ENCODE results near the gene FAM13A.

FAM13A gene

DNA sequence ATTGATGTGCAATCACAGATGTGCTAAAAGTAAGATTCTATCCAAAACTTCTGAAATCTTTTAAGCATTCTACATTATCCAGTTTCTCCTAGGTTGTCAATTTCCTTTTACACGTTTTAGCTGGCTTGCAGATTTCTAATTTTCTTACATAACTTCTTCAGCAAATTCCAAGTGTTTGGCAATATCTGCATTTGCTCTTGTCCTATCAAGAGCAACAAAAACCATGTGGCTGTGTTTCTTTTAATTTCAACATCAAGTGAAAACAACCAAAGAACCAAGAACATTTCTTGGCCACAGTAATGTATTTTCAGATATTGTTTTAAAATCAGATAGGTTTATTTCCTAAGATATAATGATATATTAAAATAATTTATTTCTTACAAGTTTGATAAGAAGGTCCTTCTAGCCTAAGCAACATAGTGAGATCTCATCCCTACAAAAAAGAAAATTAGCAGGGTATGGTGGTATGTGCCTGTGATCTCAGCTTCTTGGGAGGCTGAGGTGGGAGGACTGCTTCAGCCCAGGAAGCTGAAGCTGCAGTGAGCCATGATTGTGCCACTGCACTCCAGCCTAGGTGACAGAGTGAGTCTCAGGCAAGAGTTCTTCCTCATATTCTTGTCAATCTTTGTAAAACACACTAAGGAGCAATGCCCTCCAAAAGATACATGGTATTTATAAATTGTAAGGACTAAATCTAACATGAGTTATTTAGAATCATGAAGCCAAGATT, 228.0 kb downstream of the FAM13A start:
- no peak for DNase-seq

DNA sequence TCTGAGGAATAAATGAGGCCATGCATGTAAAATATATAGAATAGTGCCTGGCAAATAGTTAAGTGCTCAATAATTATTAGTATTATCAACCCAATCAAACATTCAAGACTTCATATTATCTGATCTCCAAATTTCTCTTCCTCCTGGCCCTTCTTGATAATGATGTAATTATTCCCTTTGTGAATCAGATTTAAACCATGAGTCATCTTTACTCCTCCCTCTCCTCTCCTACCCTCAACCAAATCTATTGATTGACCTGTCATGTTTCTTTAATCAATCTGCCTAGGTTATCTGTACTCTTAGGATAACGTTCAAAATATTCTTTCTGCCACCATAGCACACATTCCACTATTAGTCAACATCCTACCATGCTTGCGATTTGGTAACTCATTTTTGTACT, 229.5 kb downstream of the FAM13A start:
- DNase-seq, result no peak

DNA sequence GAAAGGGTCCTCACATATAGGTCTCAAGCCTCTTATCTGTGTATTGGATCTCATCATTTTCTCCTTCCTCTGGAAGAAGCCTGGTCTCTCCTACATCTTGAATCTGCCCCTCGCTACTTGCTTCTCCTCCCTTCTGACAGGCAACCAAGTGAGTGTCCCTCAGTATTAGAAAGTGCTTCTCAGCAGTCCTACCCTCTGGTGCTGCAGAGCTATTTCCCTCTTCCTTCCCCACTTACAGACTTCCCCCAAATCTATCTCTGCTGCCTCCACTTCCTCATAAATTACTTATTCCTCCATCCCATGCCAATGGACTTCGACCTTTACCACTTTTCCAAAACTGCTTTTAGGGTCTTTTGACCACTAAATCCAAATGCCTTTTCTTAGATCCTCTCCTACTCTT, 230.2 kb downstream of the FAM13A start:
- DNase-seq, result no peak

DNA sequence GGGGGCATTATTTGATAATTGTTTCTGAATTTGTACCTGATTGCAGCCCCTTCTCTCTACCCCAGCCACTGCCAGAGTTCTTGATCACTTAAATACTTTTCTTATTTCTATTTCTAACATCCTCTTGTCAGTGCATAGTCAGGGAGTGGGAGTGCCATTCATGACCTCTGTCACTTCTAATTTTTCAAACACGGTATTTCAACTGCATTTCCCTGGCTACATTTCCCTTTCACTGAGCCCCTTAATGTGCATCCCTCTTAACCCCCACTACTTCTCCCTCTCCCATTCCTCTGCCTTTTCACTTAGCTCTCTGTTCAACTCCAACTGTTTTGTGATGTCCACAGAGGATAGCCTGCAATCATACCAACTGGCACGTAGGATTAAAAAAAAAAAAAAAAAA, 231.1 kb downstream of the FAM13A start:
- DNase-seq, result no peak

DNA sequence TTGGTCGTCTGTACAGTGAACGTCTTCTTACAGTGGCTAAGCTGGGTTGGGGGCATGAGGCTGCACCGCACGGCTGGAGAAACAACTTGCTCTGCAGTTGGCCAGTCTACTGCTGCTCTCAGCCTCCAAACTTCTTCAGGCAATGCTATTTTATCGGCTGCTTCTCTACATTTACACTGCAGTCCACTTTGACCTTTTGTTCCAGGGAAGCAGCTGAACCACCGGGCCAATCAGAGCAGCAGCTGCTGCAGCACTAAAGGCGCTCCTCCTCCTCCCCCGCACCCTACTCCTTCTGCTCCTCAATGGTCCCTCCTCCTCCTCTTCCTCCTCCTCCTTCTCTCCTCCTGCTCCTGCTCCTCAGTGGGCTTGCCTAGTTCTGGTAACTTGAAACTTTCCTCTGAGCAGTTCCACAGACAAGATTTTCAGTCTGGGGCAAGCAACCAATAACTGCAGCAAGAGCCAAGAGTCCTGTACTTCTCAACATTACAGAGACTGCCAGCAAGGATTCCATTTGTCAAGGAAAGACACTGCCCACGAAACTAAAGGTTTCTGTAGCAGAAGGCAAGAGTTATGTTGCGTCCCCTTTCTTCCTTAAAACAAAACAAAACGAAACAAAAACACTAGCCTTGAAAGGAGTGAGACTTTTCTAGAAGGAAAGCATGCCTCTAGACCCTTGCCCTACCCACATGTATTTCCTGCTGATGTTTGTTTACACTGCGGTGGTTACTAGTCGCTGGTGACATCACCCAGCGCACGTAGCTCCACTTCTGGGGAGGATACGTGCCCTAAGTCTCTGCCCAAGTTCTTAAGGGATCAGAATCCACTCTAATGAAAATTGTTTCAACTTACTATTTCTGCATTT, 233.7 kb downstream of the FAM13A start:
- peak; percentile 86 for DNase-seq

DNA sequence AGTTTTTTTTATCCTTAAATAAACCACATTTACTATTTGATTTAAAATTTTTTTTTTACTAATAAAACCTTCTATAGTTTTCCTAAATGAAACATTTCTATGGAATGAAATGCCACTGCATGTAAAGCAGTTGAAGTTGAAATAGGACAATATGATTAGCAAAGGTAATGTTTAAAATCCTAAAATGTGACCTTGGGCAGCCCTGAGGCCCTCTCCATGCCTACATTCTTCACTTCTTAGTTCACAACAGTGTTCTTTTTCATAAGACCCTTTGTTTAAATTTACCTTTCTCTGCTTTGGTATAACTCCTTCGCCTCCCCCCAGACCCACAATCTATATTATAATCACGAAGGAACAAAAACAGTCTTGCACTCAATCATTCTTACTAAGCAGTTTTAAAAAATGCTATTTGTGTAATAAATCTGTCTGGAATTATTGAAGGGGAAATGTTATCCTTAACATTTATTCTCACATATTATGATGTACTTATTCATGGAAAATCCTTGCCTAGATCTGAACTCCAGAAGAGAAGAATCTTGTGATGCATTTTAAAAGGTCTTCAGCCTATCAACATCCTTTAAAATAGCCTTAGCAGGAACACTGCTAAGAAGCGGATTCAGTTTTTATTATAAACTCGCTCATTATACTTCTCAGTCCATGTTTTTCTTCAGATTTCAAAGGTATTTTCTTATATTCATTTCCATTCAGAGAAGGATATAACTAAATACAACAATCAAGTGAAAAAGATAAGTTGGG, 234.8 kb downstream of the FAM13A start:
- DNase-seq, result no peak

DNA sequence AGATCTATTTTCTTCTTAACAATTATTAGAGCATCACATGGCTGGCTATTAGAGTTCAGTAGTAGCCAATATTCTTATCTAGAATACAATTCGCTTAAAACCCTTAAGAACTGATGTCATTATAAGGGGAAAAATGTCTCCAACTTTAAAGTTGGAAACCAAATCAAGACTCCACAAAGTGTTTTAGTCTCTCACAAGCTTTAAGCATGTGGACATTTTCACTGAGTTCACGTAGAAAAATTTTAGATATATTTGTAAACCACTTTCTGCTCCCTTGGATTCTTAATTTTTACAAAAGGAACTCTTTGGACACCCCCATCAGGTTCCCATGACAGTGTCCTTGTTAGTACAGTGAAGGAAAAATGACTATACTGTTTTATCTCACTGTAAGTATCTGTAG, 235.5 kb downstream of the FAM13A start:
- DNase-seq, result no peak

DNA sequence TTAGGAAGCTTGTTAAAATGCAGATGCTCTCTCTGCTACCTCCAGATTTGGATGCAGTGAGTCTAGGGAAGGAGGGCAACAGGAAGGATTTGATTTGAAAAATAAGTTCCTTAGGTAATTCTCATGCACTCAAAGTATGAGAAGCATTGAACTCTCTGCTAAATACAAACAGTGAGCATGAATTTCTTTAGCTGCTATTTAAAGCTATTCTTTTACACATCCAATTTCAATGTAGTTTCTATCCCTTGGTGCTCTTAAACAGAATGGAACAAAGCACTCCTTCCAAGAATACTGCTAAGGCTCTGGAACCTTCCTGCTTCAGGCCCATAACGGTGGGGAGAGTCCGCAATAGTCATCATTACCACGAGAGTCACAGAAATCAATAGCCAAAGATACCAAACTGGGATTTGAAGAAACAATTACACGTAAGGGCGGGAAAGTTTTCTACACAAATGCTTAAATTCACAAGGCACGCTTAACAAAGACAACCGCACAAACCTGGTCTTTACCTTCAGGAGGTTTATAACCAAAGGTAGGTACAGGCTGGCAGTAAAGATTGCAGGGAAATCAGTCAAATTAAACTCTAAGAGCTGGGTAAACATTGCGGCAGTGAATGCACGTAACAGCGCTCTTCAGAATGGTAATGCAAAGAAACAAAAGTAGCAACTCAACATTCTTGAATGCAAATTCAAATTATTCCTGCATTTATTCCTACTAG, 236.1 kb downstream of the FAM13A start:
- no peak for DNase-seq

DNA sequence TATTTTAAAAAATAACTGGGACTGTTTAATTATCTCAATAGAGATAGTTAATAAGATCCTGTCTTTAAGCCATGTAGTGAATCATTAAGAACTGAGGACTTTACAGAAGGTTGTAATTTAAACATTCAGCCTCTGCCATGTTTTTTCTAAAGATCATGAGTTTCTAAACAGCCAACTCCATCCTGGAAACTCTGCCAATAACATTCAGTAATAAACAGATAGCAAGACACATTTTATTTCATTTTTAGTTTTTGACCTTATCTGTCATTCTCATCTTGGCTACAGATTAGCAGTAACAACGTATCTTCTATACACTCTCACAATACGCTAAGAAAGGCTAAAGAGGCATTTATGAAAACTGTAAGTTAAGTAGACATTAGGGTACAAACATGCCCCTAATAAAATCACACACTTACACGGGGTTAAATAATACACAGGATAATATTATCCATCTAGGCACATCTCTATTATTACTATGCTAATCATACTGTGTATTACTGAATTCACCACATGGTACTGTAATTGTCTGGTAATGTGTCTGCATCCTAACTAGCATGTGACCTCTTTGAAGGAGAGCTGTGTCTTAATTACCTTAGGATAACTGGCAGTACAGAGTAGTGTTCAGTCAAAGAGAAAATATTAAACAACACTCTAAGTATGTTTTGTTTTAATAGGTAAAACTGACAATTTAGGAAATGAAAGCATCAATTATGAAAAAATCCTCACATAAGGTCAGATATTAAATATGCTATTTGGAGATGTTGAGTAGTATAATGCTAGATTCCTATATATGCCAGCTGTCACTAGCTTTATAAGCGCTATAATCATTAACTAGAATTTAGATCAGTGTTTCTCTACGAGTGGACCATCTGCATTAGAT, 236.9 kb downstream of the FAM13A start:
- no peak for DNase-seq

DNA sequence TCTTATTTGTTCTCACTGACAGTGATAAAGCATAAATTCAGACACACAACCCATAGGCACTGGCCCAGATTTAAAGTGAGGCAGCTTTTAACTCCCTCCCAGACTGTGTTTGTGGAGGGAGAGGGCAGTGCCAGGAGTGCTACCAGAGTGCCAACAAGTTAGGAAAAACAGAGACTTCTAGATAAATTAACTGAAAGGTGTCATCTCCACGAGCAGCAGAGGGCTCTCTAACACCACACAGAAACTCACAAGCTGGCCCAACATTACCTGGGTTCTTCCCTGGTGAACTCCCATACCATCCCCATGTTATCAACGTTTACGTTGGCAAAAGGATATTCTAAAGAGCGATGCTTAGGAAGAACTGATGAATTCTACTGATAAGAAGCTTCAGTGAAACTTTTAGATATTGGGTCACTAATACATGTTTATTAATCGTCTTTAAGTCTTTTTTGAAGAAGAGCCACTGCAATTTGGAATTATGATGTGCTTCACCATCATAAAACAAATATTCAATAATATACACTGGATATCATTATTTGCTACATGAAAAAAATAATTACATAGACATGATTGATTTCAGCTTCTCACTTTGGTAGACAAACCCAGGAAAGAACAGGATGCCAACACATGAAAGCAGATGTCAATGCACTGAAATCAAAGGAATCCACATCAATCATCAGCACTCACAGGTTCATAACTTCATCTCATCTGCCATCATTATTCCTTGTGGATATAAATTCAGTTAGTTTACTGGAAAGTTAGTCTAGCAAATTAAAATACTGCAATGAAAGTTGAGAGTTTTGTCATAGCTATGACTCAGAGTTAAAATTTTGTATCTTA, 238.1 kb downstream of the FAM13A start:
- DNase-seq, result peak; percentile 9

DNA sequence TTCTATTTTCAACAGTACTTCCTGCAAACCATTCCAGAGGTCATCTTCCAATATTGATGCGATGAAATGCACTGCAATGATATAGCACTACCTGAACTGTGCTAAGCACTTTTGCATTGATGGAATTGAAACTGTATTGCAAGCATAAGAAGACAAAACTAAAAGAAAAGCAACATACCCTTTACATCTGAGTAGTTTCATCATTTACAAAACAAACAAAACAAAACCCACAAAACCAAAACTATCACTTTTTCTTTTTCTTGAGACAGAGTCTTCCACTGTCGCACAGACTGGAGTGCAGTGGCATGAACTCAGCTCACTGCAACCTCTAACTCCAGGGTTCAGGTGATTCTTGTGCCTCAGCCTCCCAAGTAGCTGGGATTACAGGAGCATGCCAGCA, 239.2 kb downstream of the FAM13A start:
- no peak for DNase-seq

DNA sequence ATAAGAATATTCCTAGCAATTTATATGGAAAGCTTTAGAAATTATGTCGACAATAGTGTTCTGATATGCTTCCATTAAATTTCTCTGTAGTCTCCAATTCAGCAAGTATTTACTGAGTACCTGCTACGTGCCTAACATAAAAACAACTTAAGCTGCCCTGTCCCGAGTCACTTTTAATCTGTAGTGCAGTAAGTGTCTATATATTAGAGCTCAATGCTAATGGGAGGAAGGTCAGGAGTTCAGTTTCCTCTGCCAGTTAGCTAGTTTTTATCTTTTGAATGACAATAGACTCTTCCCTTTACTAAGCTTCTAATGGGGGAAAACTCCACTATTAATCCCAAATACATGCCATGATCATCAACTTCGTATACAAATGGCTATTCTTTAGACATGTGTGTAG, 240.6 kb downstream of the FAM13A start:
- no peak for DNase-seq

DNA sequence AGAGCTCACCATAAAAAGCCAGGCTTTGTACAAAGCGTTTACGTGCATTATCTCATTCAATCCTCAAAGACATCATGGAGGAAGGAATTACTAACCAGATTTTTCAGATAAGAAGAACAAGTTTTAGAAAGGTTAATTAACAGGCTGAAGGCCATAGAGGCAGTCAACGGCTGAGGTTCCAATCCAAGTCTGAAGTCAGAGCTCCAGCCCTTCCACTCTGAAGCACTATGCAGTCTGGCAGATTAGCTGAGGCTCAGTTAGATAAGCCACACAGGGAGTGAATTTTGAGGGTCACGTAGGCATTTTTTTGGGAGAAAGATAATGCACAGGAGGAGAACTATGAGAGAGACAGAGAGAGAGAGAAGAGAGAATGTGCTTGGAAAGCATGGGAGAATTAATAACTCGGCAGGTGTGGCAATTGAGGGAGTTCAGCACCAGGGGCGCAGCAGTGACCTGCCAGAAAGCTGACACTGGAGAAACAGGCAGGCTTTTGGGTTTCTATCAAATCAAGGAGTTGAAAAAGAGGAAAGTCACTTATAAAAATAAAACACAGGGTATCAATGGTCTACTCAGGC, 242.9 kb downstream of the FAM13A start:
- no peak for DNase-seq

DNA sequence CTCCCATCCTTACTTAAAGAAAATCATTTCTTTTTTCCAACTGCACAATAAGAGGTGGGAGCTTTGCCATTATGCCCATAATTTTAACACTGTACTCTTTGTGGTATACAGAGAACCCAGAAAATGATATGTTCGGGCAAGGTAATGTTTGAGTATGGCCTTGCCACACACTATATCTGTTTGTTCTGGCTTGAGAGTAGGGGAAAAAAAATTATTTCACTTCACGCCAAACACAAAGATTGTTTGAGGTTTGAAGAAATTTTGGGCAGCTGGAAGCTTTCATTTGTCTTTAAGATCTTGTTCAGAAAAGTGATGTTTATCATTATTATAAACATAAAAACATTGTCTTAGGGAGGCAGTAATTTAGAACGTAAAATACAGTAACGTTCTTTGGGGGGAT, 244.0 kb downstream of the FAM13A start:
- DNase-seq, result no peak

DNA sequence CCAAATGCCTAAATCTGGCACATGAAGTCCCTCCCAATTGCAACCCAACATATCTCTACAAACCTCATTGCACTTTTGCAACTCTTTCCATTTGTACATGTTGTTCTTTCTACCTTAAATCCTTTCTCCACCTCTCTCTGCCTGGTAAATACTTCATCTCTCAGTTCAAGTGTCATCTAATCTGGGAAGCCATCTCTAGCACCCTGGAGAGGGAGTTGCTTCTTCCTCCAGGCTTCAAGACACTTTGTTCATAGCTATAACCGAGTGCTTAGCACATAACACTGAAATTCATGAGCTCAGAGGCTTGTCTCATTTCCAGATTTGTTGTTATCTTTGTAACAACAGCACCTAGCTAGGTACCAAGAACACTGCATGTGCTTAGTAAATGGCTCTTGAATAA, 244.6 kb downstream of the FAM13A start:
- no peak for DNase-seq

DNA sequence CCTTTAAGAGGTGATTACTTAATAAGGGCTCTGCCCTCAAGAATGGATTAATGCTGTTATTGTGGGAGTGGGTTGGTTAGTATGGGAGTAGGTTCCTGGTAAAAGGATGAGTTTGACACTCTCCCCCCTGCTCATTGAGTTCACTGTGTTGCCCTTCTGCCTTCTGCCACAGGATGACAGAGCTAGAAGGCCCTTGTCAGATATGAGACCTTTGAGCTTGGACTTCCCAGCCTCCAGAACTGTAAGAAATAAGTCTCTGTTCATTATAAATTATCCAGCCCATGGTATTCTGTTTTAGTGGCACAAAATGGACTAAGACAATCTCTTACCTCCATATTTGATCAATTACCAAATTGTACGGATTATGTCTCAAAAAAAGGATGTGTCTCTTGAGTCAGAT, 245.1 kb downstream of the FAM13A start:
- DNase-seq, result no peak

DNA sequence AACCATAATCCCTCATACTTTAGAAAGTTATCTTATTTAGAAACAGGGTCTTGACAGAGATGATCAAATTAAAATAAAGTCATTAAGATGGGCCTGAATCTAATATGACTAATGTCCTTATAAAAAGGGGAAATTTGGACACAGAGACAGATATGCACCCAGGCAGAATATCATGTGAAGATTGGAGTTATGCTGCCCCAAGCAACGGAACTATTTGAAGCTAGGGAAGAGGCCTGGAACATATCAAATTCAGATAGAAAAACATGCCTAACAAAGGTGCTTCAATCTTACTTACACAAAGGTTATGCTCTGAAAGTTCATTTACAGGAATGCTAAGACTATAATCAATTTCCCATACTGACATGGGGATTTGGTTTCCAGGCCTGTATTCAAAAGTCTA, 246.7 kb downstream of the FAM13A start:
- no peak for DNase-seq

DNA sequence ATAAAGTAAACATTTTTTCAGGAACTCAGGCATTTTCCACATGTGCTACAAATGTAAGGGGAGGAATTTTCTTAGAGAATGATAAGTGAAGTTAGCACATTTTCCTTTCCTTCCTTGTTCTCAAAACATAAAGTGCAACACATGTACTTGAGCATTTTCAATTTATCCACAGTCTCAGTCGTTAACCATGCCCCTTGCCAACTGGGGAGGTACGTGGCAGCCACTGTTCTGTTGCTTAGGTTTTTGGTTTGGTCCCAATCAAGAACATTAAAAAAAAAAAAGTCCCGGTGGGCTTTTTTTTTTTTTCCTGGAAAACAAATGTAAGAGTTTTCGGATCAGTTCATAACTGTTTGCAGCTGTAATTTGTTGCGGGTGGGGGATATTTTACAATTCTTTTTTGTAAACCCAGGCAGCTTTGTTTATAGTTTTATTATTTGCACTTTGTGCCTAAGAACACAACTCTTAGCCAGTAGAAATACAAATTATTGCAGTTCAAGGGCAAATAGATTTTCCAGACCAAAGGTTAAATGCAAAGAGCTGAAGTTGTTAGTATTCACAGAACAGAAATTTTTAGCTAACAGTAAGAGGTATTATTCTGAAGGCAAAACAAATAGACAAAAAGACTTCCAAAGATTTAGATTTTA, 247.3 kb downstream of the FAM13A start:
- no peak for DNase-seq

DNA sequence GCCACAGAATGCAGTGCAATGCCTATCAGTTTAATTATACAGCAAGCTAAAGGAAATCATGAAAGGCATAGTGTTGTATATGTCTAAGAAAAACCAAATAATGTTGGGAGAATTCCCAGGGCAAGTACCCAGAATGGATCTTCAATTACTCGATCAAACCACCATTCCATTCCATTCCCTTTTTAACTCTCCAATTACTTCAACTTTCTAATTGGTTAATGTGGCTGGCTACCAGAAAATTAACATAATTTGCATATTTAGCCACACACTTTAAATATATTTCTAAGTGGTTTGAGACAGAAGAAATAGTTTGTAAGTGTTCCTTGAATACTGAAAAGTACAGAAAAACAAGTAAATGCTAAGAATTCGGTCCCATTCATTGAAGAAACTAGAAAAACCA, 247.9 kb downstream of the FAM13A start:
- DNase-seq, result no peak

DNA sequence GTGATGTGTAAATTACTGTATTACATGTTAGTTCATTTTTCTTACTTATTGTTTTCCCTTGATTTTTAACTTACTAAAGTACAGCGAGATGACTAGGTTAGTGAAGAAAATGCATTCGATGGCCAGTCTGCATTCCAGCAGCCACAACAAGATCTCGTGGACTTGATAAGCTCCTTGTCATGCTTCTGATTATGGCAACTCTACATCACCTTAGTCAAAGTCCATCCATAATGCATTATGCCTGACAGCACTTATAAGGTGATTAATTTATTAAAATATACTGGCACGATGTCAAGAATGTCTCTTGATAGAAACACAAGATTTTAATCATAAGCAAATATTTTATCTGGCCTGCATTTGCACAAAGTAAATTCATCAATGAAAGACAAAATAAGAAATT, 249.5 kb downstream of the FAM13A start:
- DNase-seq, result no peak

Data from amniotic stem cell (primary cell).